Erythroblast (primary cell): ENCODE measurements around the gene FABP1.

ENCODE experiments used
- DNase-seq, 2 experiments: peaks; one replicate each; lab custom pipeline; 2025; lab: John Stamatoyannopoulos, UW
- GATA1 ChIP-seq: IDR thresholded peaks from 2 replicates; pipeline ENCODE4 v1.6.1; 2011; ENCODE audit warnings: low read depth, mild to moderate bottlenecking, control low read depth, low read length, moderate library complexity
- POLR2A ChIP-seq: IDR thresholded peaks from 2 replicates; pipeline ENCODE4 v1.6.1; 2011; ENCODE audit warnings: mild to moderate bottlenecking, low read length

The FABP1 gene

GRCh38 chr2:88128654-88129312 lies 921 bp upstream of the FABP1 start:
- TF ChIP-seq POLR2A = no peak
- no peak for TF ChIP-seq GATA1
- DNase-seq = no peak

- TF ChIP-seq POLR2A (no peak), GATA1 (no peak)
- no peak for DNase-seq
Measured at GRCh38 chr2:88127638-88127887, 299 bp downstream of the FABP1 start.

GRCh38 chr2:88126772-88127637 lies 857 bp downstream of the FABP1 start:
- TF ChIP-seq POLR2A (no peak), GATA1 (no peak)
- DNase-seq = no peak

- no peak for DNase-seq
- no peak for TF ChIP-seq GATA1
- no peak for TF ChIP-seq POLR2A
Measured at GRCh38 chr2:88125924-88126771, 1.7 kb downstream of the FABP1 start.

- TF ChIP-seq POLR2A = no peak
- TF ChIP-seq GATA1 = no peak
- no peak for DNase-seq
Measured at GRCh38 chr2:88125344-88125923, 2.4 kb downstream of the FABP1 start.

- DNase-seq = no peak
- no peak for TF ChIP-seq POLR2A
- no peak for TF ChIP-seq GATA1
Measured at GRCh38 chr2:88123975-88124917, 3.6 kb downstream of the FABP1 start.

GRCh38 chr2:88123164-88123974 lies 4.5 kb downstream of the FABP1 start:
- DNase-seq = no peak
- TF ChIP-seq GATA1 (no peak), POLR2A (no peak)

GRCh38 chr2:88122141-88122884 lies 5.5 kb downstream of the FABP1 start:
- DNase-seq = no peak
- TF ChIP-seq GATA1 = no peak
- TF ChIP-seq POLR2A = no peak

GRCh38 chr2:88121678-88122077 lies 6.2 kb downstream of the FABP1 start:
- no peak for DNase-seq
- TF ChIP-seq GATA1 (no peak), POLR2A (no peak)

- no peak for TF ChIP-seq GATA1
- no peak for TF ChIP-seq POLR2A
- no peak for DNase-seq
Measured at GRCh38 chr2:88117973-88118372, 9.9 kb downstream of the FABP1 start.

- DNase-seq = no peak
- no peak for TF ChIP-seq POLR2A
- TF ChIP-seq GATA1 = no peak
Measured at GRCh38 chr2:88116669-88117432, 11.0 kb downstream of the FABP1 start.
